Loucy (cell line): ENCODE data around the gene CES5A.

Experiments used
- EZH2phosphoT487 ChIP-seq: fragments of 200-600 bp; IDR thresholded peaks from 2 replicates; pipeline ENCODE4 v1.6.1; 2018; ENCODE audit warnings: antibody characterized with exemption, mild to moderate bottlenecking, moderate library complexity, borderline replicate concordance
- TF ChIP-seq, protein P1 (sequence below): fragments of 200-600 bp; sonication (generic); conservative IDR thresholded peaks from 2 replicates; pipeline ENCODE4 v1.5.1; 2014; ENCODE audit warnings: mild to moderate bottlenecking, antibody characterized with exemption, low read length

DNA sequence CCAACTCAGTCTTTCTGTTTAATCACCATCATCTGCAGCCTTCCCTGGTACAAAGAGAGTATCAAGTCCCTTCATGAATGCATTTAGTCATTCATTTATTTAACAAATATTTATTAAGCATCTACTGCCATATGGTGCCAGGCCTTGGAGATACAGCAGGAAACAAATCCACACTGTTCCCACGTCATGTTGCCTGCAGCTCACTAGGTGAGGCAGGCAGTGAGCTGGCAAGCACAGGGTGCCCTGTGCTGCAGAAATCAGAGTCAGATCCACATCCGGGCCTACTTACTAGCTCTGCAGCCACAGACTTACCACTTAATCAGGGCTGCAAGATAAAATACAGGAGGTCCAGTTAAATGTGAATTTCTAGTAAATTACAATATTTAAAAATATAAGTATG, 38.5 kb upstream of the CES5A start:
- no peak for TF ChIP-seq EZH2phosphoT487
- TF ChIP-seq, protein P1, sequence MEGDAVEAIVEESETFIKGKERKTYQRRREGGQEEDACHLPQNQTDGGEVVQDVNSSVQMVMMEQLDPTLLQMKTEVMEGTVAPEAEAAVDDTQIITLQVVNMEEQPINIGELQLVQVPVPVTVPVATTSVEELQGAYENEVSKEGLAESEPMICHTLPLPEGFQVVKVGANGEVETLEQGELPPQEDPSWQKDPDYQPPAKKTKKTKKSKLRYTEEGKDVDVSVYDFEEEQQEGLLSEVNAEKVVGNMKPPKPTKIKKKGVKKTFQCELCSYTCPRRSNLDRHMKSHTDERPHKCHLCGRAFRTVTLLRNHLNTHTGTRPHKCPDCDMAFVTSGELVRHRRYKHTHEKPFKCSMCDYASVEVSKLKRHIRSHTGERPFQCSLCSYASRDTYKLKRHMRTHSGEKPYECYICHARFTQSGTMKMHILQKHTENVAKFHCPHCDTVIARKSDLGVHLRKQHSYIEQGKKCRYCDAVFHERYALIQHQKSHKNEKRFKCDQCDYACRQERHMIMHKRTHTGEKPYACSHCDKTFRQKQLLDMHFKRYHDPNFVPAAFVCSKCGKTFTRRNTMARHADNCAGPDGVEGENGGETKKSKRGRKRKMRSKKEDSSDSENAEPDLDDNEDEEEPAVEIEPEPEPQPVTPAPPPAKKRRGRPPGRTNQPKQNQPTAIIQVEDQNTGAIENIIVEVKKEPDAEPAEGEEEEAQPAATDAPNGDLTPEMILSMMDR, result no peak
